OCI-LY7 (cell line): ENCODE results near the gene SCN2A. TPM values are rescaled to one million over a fixed set of nuclear protein-coding genes. Genes with fewer than 3 reads are reported as not detected.

ENCODE experiments used
- BruUV-seq: library from RNA; stranded (reverse); fragments of 400-500 nt; replicated peaks from 2 replicates; lab custom pipeline; 2021; lab: Mats Ljungman, UMichigan
- CTCF ChIA-PET: fragments of 300-600 bp; sonication (Branson Sonifier 250); formaldehyde crosslinking; loops from one replicate; lab custom pipeline; 2022; ENCODE audit warnings: antibody characterized with exemption; ENCODE audit not compliant: unreplicated experiment; lab: Charles Lee
- POLR2A ChIA-PET: fragments of 300-600 bp; sonication (Branson Sonifier 250); formaldehyde crosslinking; loops from one replicate; lab custom pipeline; 2022; ENCODE audit warnings: antibody characterized with exemption; lab: Charles Lee
- DNase-seq: peaks from one replicate; pipeline ENCODE4 v3.0.0-alpha.2; 2015; ENCODE audit warnings: low spot score
- H2AFZ ChIP-seq: fragments of 200-600 bp; sonication (generic), shearing (Covaris generic); 2 replicates; pipeline ENCODE4 v1.6.1; 2014; ENCODE audit warnings: mild to moderate bottlenecking, antibody characterized with exemption, low read length, moderate library complexity
- H3K27ac ChIP-seq: fragments of 200-600 bp; sonication (generic); 2 replicates; pipeline ENCODE4 v1.5.1; 2014; ENCODE audit warnings: mixed run types, low read depth, mild to moderate bottlenecking, moderate library complexity, low read length, inconsistent platforms; ENCODE audit not compliant: poor library complexity, severe bottlenecking
- H3K36me3 ChIP-seq: fragments of 200-600 bp; sonication (generic); 2 replicates; pipeline ENCODE4 v1.6.1; 2014; ENCODE audit warnings: mild to moderate bottlenecking, antibody characterized with exemption, low read length, moderate library complexity, mixed read lengths; ENCODE audit not compliant: insufficient read depth
- H3K4me1 ChIP-seq: fragments of 200-600 bp; sonication (generic); 2 replicates; pipeline ENCODE4 v1.5.1; 2014; ENCODE audit warnings: mild to moderate bottlenecking, low read length; ENCODE audit not compliant: insufficient read depth, poor library complexity, severe bottlenecking
- H3K4me2 ChIP-seq: fragments of 200-600 bp; sonication (generic); 2 replicates; pipeline ENCODE4 v1.6.1; 2014; ENCODE audit warnings: mild to moderate bottlenecking, low read length
- H3K4me3 ChIP-seq: fragments of 200-600 bp; sonication (generic); 2 replicates; pipeline ENCODE4 v1.5.1; 2014; ENCODE audit warnings: mild to moderate bottlenecking, low read depth, low read length; ENCODE audit not compliant: poor library complexity, severe bottlenecking
- H3K79me2 ChIP-seq: fragments of 200-600 bp; sonication (generic); 2 replicates; pipeline ENCODE4 v1.6.1; 2016; ENCODE audit warnings: low read depth, mild to moderate bottlenecking, low read length, moderate library complexity, mixed read lengths; ENCODE audit not compliant: insufficient read depth
- H3K9me2 ChIP-seq: fragments of 200-600 bp; sonication (generic); 2 replicates; pipeline ENCODE4 v1.6.1; 2016; ENCODE audit warnings: mild to moderate bottlenecking, low read length, mixed read lengths; ENCODE audit not compliant: insufficient read depth
- H3K9me3 ChIP-seq: fragments of 200-600 bp; sonication (generic); 2 replicates; pipeline ENCODE4 v1.6.1; 2014; ENCODE audit warnings: mild to moderate bottlenecking, mixed run types, low read length, mixed read lengths
- H4K20me1 ChIP-seq: fragments of 200-600 bp; sonication (generic); 2 replicates; pipeline ENCODE4 v1.6.1; 2014; ENCODE audit warnings: mild to moderate bottlenecking, antibody characterized with exemption, low read length, moderate library complexity, mixed read lengths; ENCODE audit not compliant: insufficient read depth
- EZH2phosphoT487 ChIP-seq: fragments of 200-600 bp; sonication (generic); IDR thresholded peaks from 2 replicates; pipeline ENCODE4 v1.6.1; 2018; ENCODE audit warnings: low read depth, borderline replicate concordance, mild to moderate bottlenecking, mixed run types, antibody characterized with exemption, low read length, moderate library complexity, mixed read lengths
- intact Hi-C: fragments of 100-400 bp; cut with micrococcal nuclease; formaldehyde crosslinking; loops from one replicate; pipeline ENCODE4 v1.10.0; 2022; ENCODE audit not compliant: unreplicated experiment
- total RNA-seq, 2 experiments: library from RNA; depleted of rRNA in 1 of 2; stranded (reverse); fragments of >200 nt in 1 of 2; shearing (Covaris generic) in 1 of 2; gene quantifications; 2 replicates each; pipeline ENCODE4 v1.2.3, GENCODE V29; 2014 to 2022
- TF ChIP-seq, protein P1 (sequence below): fragments of 200-600 bp; sonication (generic); conservative IDR thresholded peaks from 2 replicates; pipeline ENCODE4 v1.5.1; 2014; ENCODE audit warnings: mild to moderate bottlenecking, antibody characterized with exemption, low read length, moderate library complexity, mixed read lengths

SCN2A gene
- total RNA-seq, 2 experiments from 2014 or later, result not detected

DNA sequence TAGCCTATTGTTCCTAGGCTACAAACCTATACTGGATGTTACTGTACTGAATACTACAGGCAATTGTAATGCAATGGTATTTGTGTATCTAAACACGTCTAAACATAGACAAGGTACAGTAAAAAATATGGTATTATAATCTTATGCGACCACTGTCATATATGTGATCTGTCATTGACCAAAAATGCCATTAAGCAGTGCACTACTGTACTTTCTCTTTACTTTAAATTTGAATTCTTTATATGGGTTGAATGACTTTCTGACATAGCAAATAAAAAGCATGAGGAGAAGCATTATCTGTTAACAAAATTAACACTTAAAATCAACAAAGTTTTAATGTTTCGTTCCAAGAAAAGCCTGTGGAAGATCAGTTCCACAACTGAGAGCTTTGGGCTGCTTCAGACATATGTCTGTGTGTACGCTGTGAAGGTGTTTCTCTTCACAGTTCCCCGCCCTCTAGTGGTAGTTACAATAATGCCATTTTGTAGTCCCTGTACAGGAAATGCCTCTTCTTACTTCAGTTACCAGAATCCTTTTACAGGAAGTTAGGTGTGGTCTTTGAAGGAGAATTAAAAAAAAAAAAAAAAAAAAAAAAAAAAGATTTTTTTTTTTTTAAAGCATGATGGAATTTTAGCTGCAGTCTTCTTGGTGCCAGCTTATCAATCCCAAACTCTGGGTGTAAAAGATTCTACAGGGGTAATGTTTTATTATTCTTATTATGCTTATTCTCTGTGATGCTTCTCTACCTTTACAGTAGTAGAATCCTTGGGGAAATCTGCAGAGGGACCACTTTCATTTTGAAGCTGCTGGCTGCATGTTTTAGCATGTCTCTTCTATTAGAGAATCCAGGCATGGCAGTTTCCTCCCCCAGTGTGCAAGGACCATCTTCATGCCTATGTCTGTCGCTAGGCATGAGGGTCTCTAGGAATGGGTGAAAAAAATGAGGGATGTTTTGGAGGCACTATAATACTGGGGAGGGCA lies 54.5 kb downstream of the SCN2A start:
- H3K79me2 ChIP-seq, result no peaks in the 10 kb centered on the region
- H3K4me1 ChIP-seq, result peaks cover 4% of the 10 kb centered on the region
- no peak overlapping the region for H3K27ac ChIP-seq
- no peaks in the 10 kb centered on the region for H4K20me1 ChIP-seq
- H2AFZ ChIP-seq, result peak overlapping the region; percentile 86; the same call in 1 of the 2 replicates
- no peak overlapping the region for H3K4me3 ChIP-seq
- BruUV-seq, result no TSS peak
- ChIA-PET POLR2A (interaction anchor here (0.6 kb wide), 5 partner anchors 58 to 532 kb away, joined by 3 to 6 read pairs (median 3); no protein-coding TSS in a partner anchor), CTCF (no interaction called here)
- peak overlapping the region; percentile 46 for H3K4me2 ChIP-seq
- intact Hi-C loops, result loop anchor here (5.0 to 10.0 kb wide), 4 partner anchors 56 to 559 kb away; partner anchors contain the start of gene SCN2A
- no peaks in the 10 kb centered on the region for H3K9me3 ChIP-seq
- DNase-seq, result peak; percentile 88
- no peaks in the 10 kb centered on the region for H3K36me3 ChIP-seq
- H3K9me2 ChIP-seq, result no peaks in the 10 kb centered on the region
- no peak for TF ChIP-seq EZH2phosphoT487
- TF ChIP-seq, protein P1, sequence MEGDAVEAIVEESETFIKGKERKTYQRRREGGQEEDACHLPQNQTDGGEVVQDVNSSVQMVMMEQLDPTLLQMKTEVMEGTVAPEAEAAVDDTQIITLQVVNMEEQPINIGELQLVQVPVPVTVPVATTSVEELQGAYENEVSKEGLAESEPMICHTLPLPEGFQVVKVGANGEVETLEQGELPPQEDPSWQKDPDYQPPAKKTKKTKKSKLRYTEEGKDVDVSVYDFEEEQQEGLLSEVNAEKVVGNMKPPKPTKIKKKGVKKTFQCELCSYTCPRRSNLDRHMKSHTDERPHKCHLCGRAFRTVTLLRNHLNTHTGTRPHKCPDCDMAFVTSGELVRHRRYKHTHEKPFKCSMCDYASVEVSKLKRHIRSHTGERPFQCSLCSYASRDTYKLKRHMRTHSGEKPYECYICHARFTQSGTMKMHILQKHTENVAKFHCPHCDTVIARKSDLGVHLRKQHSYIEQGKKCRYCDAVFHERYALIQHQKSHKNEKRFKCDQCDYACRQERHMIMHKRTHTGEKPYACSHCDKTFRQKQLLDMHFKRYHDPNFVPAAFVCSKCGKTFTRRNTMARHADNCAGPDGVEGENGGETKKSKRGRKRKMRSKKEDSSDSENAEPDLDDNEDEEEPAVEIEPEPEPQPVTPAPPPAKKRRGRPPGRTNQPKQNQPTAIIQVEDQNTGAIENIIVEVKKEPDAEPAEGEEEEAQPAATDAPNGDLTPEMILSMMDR, result peak; percentile 83

DNA sequence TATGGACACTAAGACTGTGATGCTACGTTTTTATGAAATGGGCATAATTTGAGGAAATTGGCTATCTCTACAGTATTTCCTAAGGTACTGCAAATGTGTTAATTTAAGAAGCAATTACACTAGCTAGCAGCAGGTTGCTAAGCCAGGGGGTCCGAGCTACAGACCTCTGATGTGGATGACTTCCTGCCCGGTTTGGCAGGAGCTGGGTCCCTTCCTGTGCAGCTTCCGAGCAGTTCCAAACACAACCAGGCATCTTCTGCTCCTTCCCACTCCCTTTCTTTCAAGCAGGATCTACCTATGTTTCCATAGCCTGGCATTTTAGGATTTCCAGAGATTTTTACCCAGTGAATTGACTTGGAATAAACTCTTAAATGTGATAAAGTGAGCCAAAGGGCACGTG lies 55.7 kb downstream of the SCN2A start:
- H3K9me2 ChIP-seq, result no peaks in the 10 kb centered on the region
- H3K4me1 ChIP-seq, result peaks cover 4% of the 10 kb centered on the region
- ChIA-PET CTCF (interaction anchor here (0.9 kb wide), 1 partner anchor 301 kb away, joined by 4 read pairs; no protein-coding TSS in a partner anchor), POLR2A (interaction anchor here (1.0 kb wide), 1 partner anchor 17 kb away, joined by 3 read pairs; no protein-coding TSS in a partner anchor)
- no peaks in the 10 kb centered on the region for H3K36me3 ChIP-seq
- peak overlapping the region; percentile 48; the same call in 1 of the 2 replicates for H2AFZ ChIP-seq
- H4K20me1 ChIP-seq, result no peaks in the 10 kb centered on the region
- H3K9me3 ChIP-seq, result no peaks in the 10 kb centered on the region
- H3K4me2 ChIP-seq, result no peak overlapping the region
- BruUV-seq, result no TSS peak
- TF ChIP-seq, protein P1, result no peak
- TF ChIP-seq EZH2phosphoT487, result no peak
- no peak overlapping the region for H3K4me3 ChIP-seq
- H3K79me2 ChIP-seq, result no peaks in the 10 kb centered on the region
- intact Hi-C loops, result loop anchor here (5.0 to 10.0 kb wide), 4 partner anchors 58 to 560 kb away; partner anchors contain the start of gene SCN2A
- no peak overlapping the region for H3K27ac ChIP-seq
- no peak for DNase-seq
